C4-2B (cell line): ENCODE data around the gene CDH11.

ENCODE experiments used
- H3K27ac ChIP-seq: fragments of 450-650 bp; 2 replicates; pipeline ENCODE4 v1.5.1; 2017
- CTCF ChIP-seq: fragments of 450-650 bp; conservative IDR thresholded peaks from 2 replicates; pipeline ENCODE4 v1.5.1; 2017; ENCODE audit warnings: mild to moderate bottlenecking
- ZFX ChIP-seq: fragments of 450-650 bp; IDR thresholded peaks from 2 replicates; pipeline ENCODE4 v1.6.1; 2017

Gene CDH11

GRCh38 chr16:65032387-65032786 is 89.5 kb downstream of the CDH11 start:
- TF ChIP-seq CTCF = no peak
- no peak for TF ChIP-seq ZFX
- H3K27ac ChIP-seq = no peak overlapping the region

GRCh38 chr16:65024767-65025178 is 97.1 kb downstream of the CDH11 start:
- TF ChIP-seq CTCF = no peak
- TF ChIP-seq ZFX = no peak
- H3K27ac ChIP-seq = no peak overlapping the region

DNA sequence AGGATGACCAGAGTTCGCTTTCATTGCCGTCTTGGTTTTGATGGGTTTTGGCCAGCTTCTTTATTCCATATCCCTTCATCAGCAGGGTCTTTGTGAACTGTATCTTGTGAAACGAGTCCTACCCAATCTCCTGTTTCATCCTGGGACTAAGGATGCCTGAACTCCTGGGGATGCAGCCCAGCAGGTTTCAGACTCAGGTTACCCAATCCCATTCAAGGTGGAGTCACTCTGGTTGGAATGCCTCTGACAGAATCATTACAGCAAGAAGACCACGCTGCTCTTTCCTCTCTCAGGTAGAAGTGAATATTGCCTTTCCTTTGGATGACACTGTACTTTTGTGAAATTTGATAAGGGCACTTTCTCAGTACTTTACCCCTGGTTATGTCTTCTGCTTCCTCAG is 98.1 kb downstream of the CDH11 start:
- TF ChIP-seq CTCF (no peak), ZFX (no peak)
- H3K27ac ChIP-seq = no peak overlapping the region

- TF ChIP-seq CTCF (no peak), ZFX (no peak)
- H3K27ac ChIP-seq = no peak overlapping the region
Measured at GRCh38 chr16:65021852-65022595, 99.8 kb downstream of the CDH11 start.

DNA sequence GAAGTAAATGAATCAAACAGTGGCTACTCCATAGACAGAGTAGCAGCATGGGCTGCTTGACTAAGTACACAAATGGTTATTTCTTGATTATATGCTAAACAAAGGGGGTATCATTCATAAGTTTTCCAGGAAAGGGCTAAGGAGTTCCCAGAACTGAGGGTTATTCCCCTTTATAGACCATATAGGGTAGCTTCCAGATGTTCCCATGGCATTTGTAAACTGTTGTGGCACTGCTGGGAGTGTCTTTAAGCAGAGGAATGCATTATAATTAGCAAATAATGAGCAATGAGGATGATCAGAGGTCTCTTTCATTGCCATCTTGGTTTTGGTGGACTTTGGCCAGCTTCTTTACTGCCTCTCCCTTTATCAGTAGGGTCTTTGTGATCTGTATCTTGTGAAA is 105.1 kb downstream of the CDH11 start:
- TF ChIP-seq CTCF = no peak
- TF ChIP-seq ZFX = no peak
- H3K27ac ChIP-seq = no peak overlapping the region

- TF ChIP-seq ZFX (no peak), CTCF (no peak)
- no peak overlapping the region for H3K27ac ChIP-seq
Measured at GRCh38 chr16:65015599-65015998, 106.3 kb downstream of the CDH11 start.

- TF ChIP-seq CTCF (no peak), ZFX (no peak)
- no peak overlapping the region for H3K27ac ChIP-seq
Measured at GRCh38 chr16:65012357-65012756, 109.5 kb downstream of the CDH11 start.
